Peyer's patch (tissue), 4 donors: ENCODE measurements around the gene UBE4A. TPM values are rescaled to one million over a fixed set of nuclear protein-coding genes. Genes with fewer than 3 reads are reported as not detected.
A peak's percentile ranks its signal among the peaks of the same experiment; 100 is the strongest.

Experiments used
- DNase-seq, 3 donors: peaks; one replicate each; pipeline ENCODE4 v3.0.0-alpha.2; 2017 to 2019
- H3K27ac ChIP-seq, 4 donors: fragments of 200-600 bp; sonication (generic); one replicate each; pipeline ENCODE4 v1.5.1; 2016 to 2019
- H3K27me3 ChIP-seq, 2 donors: fragments of 200-600 bp; sonication (generic); one replicate each; pipeline ENCODE4 v1.5.1; 2019
- H3K36me3 ChIP-seq, 3 donors: fragments of 200-600 bp; sonication (generic); one replicate each; pipeline ENCODE4 v1.5.1; 2016 to 2019
- H3K4me1 ChIP-seq, 4 donors: fragments of 200-600 bp; sonication (generic); one replicate each; pipeline ENCODE4 v1.5.1; 2016 to 2019
- H3K4me3 ChIP-seq, 4 donors: fragments of 200-600 bp; sonication (generic); 1 replicate in 3 of 4; 2 replicates in 1 of 4; pipeline ENCODE4 v1.5.1; 2016 to 2019; ENCODE audit warnings: mild to moderate bottlenecking in 1 of 4
- H3K9me3 ChIP-seq, 4 donors: fragments of 200-600 bp; sonication (generic); one replicate each; pipeline ENCODE4 v1.5.1; 2016 to 2019; ENCODE audit warnings: mild to moderate bottlenecking in 1 of 4
- POLR2A ChIP-seq, 2 donors: fragments of 450-650 bp; IDR thresholded peaks; one replicate each; pipeline ENCODE4 v1.5.1; 2017; ENCODE audit warnings: antibody characterized with exemption in 2 of 2, mild to moderate bottlenecking in 2 of 2, moderate library complexity in 2 of 2
- total RNA-seq, 4 donors: library from RNA; depleted of rRNA; stranded (reverse); fragments of >200 nt; gene quantifications; one replicate each; pipeline ENCODE4 v1.1.0, GENCODE V29; 2016
- TF ChIP-seq, protein P1 (sequence below), 6 experiments: fragments of 450-650 bp in 4 of 6; fragments of 200-600 bp in 2 of 6; sonication (generic) in 1 of 6; IDR thresholded peaks; one replicate each; pipeline ENCODE4 v1.5.1; 2017 to 2019; ENCODE audit warnings: antibody characterized with exemption in 6 of 6, mild to moderate bottlenecking in 3 of 6, moderate library complexity in 1 of 6

Gene UBE4A
- total RNA-seq, 4 donors from 2014 or later = 47.7 to 60.1 (median 54.1) TPM

DNA sequence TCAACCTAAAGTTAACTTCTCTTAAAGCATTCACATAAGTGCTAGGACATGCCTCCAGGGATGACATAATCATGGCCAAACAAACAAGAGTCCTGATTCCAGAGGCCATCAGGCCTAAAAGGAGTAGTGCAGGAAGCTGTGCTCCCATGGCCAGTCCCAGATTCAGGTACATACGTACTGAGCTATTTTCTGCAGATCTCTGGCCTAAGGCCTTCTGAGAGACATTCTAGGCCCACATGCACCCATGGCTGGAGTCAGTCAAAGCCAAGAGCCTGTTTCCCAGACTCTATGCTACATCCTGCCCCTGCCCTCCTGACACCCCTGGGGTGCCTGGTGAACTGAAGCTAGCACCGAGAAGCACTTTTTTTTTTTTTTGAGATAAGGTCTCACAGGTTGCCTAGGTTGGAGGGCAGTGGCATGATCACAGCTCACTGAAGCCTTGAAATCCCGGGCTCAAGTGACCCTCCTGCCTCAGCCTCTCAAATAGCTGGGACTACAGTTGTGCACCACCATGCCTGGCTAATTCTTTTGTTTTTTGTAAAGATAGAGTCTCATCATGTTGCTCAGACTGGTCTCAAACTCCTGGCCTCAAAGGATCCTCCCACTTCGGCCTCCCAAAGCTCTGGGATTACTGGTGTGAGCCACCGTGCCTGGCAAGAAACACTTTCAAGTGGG, 17.4 kb upstream of the UBE4A start:
- TF ChIP-seq, protein P1, sequence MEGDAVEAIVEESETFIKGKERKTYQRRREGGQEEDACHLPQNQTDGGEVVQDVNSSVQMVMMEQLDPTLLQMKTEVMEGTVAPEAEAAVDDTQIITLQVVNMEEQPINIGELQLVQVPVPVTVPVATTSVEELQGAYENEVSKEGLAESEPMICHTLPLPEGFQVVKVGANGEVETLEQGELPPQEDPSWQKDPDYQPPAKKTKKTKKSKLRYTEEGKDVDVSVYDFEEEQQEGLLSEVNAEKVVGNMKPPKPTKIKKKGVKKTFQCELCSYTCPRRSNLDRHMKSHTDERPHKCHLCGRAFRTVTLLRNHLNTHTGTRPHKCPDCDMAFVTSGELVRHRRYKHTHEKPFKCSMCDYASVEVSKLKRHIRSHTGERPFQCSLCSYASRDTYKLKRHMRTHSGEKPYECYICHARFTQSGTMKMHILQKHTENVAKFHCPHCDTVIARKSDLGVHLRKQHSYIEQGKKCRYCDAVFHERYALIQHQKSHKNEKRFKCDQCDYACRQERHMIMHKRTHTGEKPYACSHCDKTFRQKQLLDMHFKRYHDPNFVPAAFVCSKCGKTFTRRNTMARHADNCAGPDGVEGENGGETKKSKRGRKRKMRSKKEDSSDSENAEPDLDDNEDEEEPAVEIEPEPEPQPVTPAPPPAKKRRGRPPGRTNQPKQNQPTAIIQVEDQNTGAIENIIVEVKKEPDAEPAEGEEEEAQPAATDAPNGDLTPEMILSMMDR (IDR thresholded peaks at IDR 0.05) = no peak
- TF ChIP-seq POLR2A (IDR thresholded peaks at IDR 0.05) = no peak
- Histone ChIP-seq H3K36me3 (no peaks in the 10 kb centered on the region), H3K27ac (peak overlapping the region; percentile 42 to 76 (median 69)), H3K4me3 (peak overlapping the region; percentile 28 to 37 (median 34)), H3K9me3 (no peaks in the 10 kb centered on the region), H3K27me3 (no peaks in the 10 kb centered on the region), H3K4me1 (peaks cover 0 to 9% (median 0%) of the 10 kb centered on the region in 4 donors)
- no peak for DNase-seq

DNA sequence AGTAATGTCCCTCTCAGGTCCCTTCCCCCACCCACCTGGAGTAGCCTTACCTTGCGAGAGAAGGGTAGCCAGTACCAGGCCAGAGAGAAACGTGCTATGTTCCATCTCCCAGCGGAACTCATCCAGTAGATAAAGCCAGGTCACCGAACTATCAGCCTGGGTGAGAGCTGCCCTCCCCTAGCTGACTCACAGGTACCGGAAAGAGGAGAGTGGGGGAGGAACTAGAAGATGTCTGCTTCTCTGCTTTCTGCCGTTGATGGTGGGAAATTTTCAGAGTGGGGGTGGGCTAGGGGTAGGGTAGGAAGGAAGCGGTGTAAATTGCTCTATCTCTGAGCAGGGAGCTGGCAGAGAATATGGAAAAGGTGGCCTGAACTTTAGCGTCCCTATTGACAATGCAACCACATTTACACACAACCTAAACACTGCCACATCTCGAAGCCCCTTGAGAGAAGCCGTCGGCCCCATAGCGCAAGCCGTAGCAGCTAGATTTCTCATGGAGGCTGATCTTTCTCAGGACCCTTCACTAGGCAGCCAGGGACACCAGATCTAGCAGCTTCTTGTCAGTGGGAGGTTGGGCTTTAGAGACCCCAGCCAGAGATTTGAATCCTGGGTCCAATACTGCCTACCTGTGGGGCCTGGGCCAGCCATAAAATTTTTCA, 16.8 kb upstream of the UBE4A start, which contains the start of gene CD3D:
Gene CD3D (minus strand): TSS at position 203 of the 659 bp plus-strand sequence. CDS start 98 bp downstream, at position 105.
- no peaks in the 10 kb centered on the region for H3K27me3 ChIP-seq
- TF ChIP-seq, protein P1 (IDR thresholded peaks at IDR 0.05) = no peak
- no peak for TF ChIP-seq POLR2A (IDR thresholded peaks at IDR 0.05)
- peak within 1 kb of the TSS; percentile 28 to 37 (median 34) for H3K4me3 ChIP-seq
- peak in 2 of 3 donors; percentile 39 to 55 for DNase-seq
- H3K4me1 ChIP-seq = peaks cover 0 to 9% (median 0%) of the 10 kb centered on the region in 4 donors
- H3K9me3 ChIP-seq = no peaks in the 10 kb centered on the region
- no peaks in the 10 kb centered on the region for H3K36me3 ChIP-seq
- H3K27ac ChIP-seq = peak within 1 kb of the TSS; percentile 42 to 76 (median 69)

DNA sequence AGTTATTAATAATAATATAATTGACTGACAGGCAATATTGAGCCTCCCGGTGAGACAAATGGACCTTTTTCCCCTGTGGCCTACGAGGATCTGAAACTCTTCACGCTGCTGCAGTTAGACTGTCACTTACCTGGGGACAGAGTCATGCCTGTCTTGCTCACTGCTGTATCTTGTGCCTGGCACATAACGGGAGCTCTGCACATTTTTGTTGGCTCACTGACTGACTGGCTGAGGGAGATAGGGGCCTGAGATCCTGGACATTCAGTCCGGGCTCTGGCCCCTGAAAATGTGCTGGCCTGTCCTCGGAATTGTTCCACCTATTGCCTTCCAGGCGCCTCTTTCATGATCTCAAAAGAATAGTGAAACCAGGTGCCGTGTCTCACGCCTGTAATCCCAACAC, 16.2 kb upstream of the UBE4A start:
- Histone ChIP-seq H3K4me3 (peak overlapping the region in 2 of 4 donors; percentile 28 to 33), H3K36me3 (no peaks in the 10 kb centered on the region), H3K27ac (peak overlapping the region; percentile 42 to 76 (median 69)), H3K4me1 (peaks cover 0 to 6% (median 0%) of the 10 kb centered on the region in 4 donors), H3K27me3 (no peaks in the 10 kb centered on the region), H3K9me3 (no peaks in the 10 kb centered on the region)
- TF ChIP-seq POLR2A (IDR thresholded peaks at IDR 0.05) = no peak
- TF ChIP-seq, protein P1 (IDR thresholded peaks at IDR 0.05) = no peak
- DNase-seq = no peak

DNA sequence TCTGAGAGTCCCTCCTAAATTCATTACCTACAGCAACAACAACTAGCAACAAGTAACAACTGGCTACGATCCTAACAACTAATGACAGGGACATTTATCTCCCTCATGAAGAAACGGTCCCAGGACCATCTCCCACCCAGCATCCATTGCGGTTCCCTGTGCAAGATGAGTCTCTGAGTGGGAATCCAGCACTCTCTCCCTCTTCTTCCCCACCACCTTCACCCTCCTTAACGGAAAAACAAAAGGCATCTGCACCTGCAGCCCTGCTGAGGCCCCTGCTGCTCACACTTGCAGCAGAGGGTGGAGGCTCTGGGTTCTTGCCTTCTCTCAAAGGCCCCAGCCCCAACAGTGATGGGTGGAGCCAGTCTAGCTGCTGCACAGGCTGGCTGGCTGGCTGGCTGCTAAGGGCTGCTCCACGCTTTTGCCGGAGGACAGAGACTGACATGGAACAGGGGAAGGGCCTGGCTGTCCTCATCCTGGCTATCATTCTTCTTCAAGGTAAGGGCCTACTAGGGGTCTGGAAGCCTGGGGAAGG, 15.4 kb upstream of the UBE4A start, which contains the start of gene CD3G:
Gene CD3G (plus strand): TSS at position 364 of the 535 bp plus-strand sequence. CDS start 80 bp downstream, at position 444.
- no peaks in the 10 kb centered on the region for H3K9me3 ChIP-seq
- H3K27ac ChIP-seq = peak within 1 kb of the TSS; percentile 42 to 76 (median 69)
- no peaks in the 10 kb centered on the region for H3K36me3 ChIP-seq
- H3K4me1 ChIP-seq = no peaks in the 10 kb centered on the region
- peak within 1 kb of the TSS; percentile 26 to 42 (median 30) for H3K4me3 ChIP-seq
- no peaks in the 10 kb centered on the region for H3K27me3 ChIP-seq
- TF ChIP-seq, protein P1 (IDR thresholded peaks at IDR 0.05) = no peak
- TF ChIP-seq POLR2A (IDR thresholded peaks at IDR 0.05) = peak; percentile 19 to 37
- peak in 2 of 3 donors; percentile 59 to 77 for DNase-seq

DNA sequence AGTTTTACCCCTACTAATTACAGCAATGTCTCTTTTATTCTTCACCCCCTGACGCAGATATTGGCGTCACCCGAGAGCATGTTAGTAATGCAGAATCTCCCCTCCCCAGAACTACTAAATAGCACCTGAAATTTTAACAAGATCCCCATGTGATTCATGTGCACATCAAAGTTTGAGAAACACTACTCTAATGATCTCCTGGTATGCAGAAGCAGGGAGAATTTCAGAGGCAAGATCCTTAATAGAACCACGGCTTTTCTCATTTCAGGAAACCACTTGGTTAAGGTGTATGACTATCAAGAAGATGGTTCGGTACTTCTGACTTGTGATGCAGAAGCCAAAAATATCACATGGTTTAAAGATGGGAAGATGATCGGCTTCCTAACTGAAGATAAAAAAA, 9.9 kb upstream of the UBE4A start:
- no peaks in the 10 kb centered on the region for H3K27me3 ChIP-seq
- DNase-seq = no peak

More for the DNA sequence above, 9.9 kb upstream of the UBE4A start:
- Histone ChIP-seq H3K27ac (no peak overlapping the region), H3K9me3 (no peaks in the 10 kb centered on the region), H3K36me3 (no peaks in the 10 kb centered on the region), H3K4me1 (no peaks in the 10 kb centered on the region), H3K4me3 (no peak overlapping the region)
- TF ChIP-seq, protein P1 (IDR thresholded peaks at IDR 0.05) = no peak
- no peak for TF ChIP-seq POLR2A (IDR thresholded peaks at IDR 0.05)
